Measurements from ENCODE around the gene EVL.
"Not testable (repeated sequence)": the region's sequence is repeated elsewhere in the genome, so short reads cannot be mapped to it uniquely, and the experiment has no call there.

EVL gene

GRCh38 chr14:100039903-100040302 is 25.3 kb upstream of the EVL start:
- no peak for DNase-seq

- DNase-seq: no peak
These were observed 24.0 kb upstream of the EVL start for GRCh38 chr14:100041271-100041670.

- no peak for DNase-seq
These were observed 22.9 kb upstream of the EVL start for GRCh38 chr14:100042286-100042685.

GRCh38 chr14:100045642-100046344 is 19.4 kb upstream of the EVL start:
- peak; percentile 31 for DNase-seq

GRCh38 chr14:100047600-100047999 is 17.6 kb upstream of the EVL start:
- DNase-seq: no peak

GRCh38 chr14:100048786-100049185 is 16.4 kb upstream of the EVL start:
- no peak for DNase-seq

GRCh38 chr14:100049220-100049619 is 16.0 kb upstream of the EVL start:
- no peak for DNase-seq

- DNase-seq: no peak
These were observed 14.1 kb upstream of the EVL start for GRCh38 chr14:100051103-100051502.

- no peak for DNase-seq
These were observed 13.7 kb upstream of the EVL start for GRCh38 chr14:100051543-100051942.

GRCh38 chr14:100052819-100053218 is 12.4 kb upstream of the EVL start:
- DNase-seq: no peak

GRCh38 chr14:100054316-100055075 is 10.7 kb upstream of the EVL start:
- DNase-seq: no peak

GRCh38 chr14:100056431-100056830 is 8.8 kb upstream of the EVL start:
- DNase-seq: no peak

- DNase-seq: no peak
These were observed 8.0 kb upstream of the EVL start for GRCh38 chr14:100056964-100057795.

- no peak for DNase-seq
These were observed 6.3 kb upstream of the EVL start for GRCh38 chr14:100058777-100059437.

GRCh38 chr14:100059438-100059781 is 5.8 kb upstream of the EVL start:
- DNase-seq: no peak

- no peak for DNase-seq
These were observed 4.5 kb upstream of the EVL start for GRCh38 chr14:100060760-100061159.

- no peak for DNase-seq
These were observed 2.6 kb upstream of the EVL start for GRCh38 chr14:100062590-100062989.

GRCh38 chr14:100063314-100063941 is 1.8 kb upstream of the EVL start:
- no peak for DNase-seq

- DNase-seq: not testable (repeated sequence)
These were observed 708 bp upstream of the EVL start for GRCh38 chr14:100064335-100065092.

GRCh38 chr14:100065942-100066574 is 836 bp downstream of the EVL start:
- DNase-seq: no peak

GRCh38 chr14:100066962-100067361 is 1.7 kb downstream of the EVL start:
- no peak for DNase-seq

Measured in amniotic stem cell (primary cell).